Liver (tissue), 9 donors: ENCODE results near the gene PDS5A. TPM values are rescaled to one million over a fixed set of nuclear protein-coding genes. Genes with fewer than 3 reads are reported as not detected.

Experiments used
- DNase-seq: peaks from one replicate; pipeline ENCODE4 v3.0.0-alpha.2; 2017; ENCODE audit warnings: low spot score
- H3K27ac ChIP-seq, 2 donors: one replicate each; pipeline ENCODE4 v1.7.0; 2013; ENCODE audit warnings: inconsistent platforms in 2 of 2, low read length in 2 of 2, control low read depth in 1 of 2, low read depth in 1 of 2, mild to moderate bottlenecking in 1 of 2
- H3K27me3 ChIP-seq, 4 donors: one replicate each; pipeline versions ENCODE4 v1.6.1 to v1.7.0; 2013; ENCODE audit warnings: low read length in 3 of 4, inconsistent platforms in 1 of 4, mild to moderate bottlenecking in 1 of 4, moderate library complexity in 1 of 4; ENCODE audit not compliant: control insufficient read depth in 4 of 4, insufficient read depth in 4 of 4
- H3K36me3 ChIP-seq, 4 donors: one replicate each; pipeline versions ENCODE4 v1.6.1 to v1.7.0; 2013; ENCODE audit warnings: low read length in 3 of 4, mild to moderate bottlenecking in 3 of 4, low read depth in 1 of 4, moderate library complexity in 1 of 4; ENCODE audit not compliant: control insufficient read depth in 4 of 4, insufficient read depth in 3 of 4
- H3K4me1 ChIP-seq, 4 donors: one replicate each; pipeline versions ENCODE4 v1.6.1 to v1.7.0; 2013; ENCODE audit warnings: low read length in 3 of 4, mild to moderate bottlenecking in 3 of 4, moderate library complexity in 1 of 4; ENCODE audit not compliant: control insufficient read depth in 4 of 4, insufficient read depth in 4 of 4
- H3K4me3 ChIP-seq, 3 donors: one replicate each; pipeline versions ENCODE4 v1.6.1 to v1.7.0; 2013; ENCODE audit warnings: low read length in 3 of 3, control low read depth in 1 of 3, low read depth in 1 of 3, mild to moderate bottlenecking in 1 of 3
- H3K9ac ChIP-seq, 2 donors: one replicate each; pipeline ENCODE4 v1.7.0; 2013; ENCODE audit warnings: low read length in 2 of 2, mild to moderate bottlenecking in 2 of 2, moderate library complexity in 2 of 2, control low read depth in 1 of 2, low read depth in 1 of 2
- H3K9me3 ChIP-seq, 4 donors: one replicate each; pipeline versions ENCODE4 v1.6.1 to v1.7.0; 2013; ENCODE audit warnings: low read length in 3 of 4; ENCODE audit not compliant: control insufficient read depth in 4 of 4
- ATF3 ChIP-seq: IDR thresholded peaks from 2 replicates; pipeline ENCODE4 v1.6.1; 2016; ENCODE audit warnings: antibody characterized with exemption
- EGR1 ChIP-seq, 2 donors: IDR thresholded peaks; 2 replicates each; pipeline ENCODE4 v1.6.1; 2016 to 2018; ENCODE audit warnings: antibody characterized with exemption in 2 of 2, low read depth in 2 of 2
- FOXA1 ChIP-seq: IDR thresholded peaks from 2 replicates; pipeline ENCODE4 v1.6.1; 2016; ENCODE audit warnings: antibody characterized with exemption
- FOXA2 ChIP-seq: IDR thresholded peaks from 2 replicates; pipeline ENCODE4 v1.6.1; 2016; ENCODE audit warnings: antibody characterized with exemption
- GABPA ChIP-seq, 2 donors: IDR thresholded peaks in 1 of 2; conservative IDR thresholded peaks in 1 of 2; 2 replicates each; pipeline ENCODE4 v1.6.1; 2016; ENCODE audit warnings: antibody characterized with exemption in 2 of 2, mild to moderate bottlenecking in 1 of 2, moderate library complexity in 1 of 2
- HNF4A ChIP-seq, 2 donors: conservative IDR thresholded peaks; 2 replicates each; pipeline ENCODE4 v1.6.1; 2016; ENCODE audit warnings: antibody characterized with exemption in 2 of 2, mild to moderate bottlenecking in 2 of 2
- HNF4G ChIP-seq: IDR thresholded peaks from 2 replicates; pipeline ENCODE4 v1.6.1; 2016; ENCODE audit warnings: antibody characterized with exemption
- JUND ChIP-seq, 2 donors: IDR thresholded peaks; 2 replicates each; pipeline ENCODE4 v1.6.1; 2016; ENCODE audit warnings: antibody characterized with exemption in 2 of 2
- NR2F2 ChIP-seq: IDR thresholded peaks from 2 replicates; pipeline ENCODE4 v1.6.1; 2016; ENCODE audit warnings: antibody characterized with exemption
- RAD21 ChIP-seq, 2 donors: IDR thresholded peaks; 2 replicates each; pipeline ENCODE4 v1.6.1; 2016; ENCODE audit warnings: antibody characterized with exemption in 2 of 2, mild to moderate bottlenecking in 2 of 2
- REST ChIP-seq: IDR thresholded peaks from 2 replicates; pipeline ENCODE4 v1.6.1; 2016; ENCODE audit warnings: antibody characterized with exemption, mild to moderate bottlenecking
- RXRA ChIP-seq, 2 donors: IDR thresholded peaks; 2 replicates each; pipeline ENCODE4 v1.6.1; 2017 to 2018; ENCODE audit warnings: antibody characterized with exemption in 2 of 2, mild to moderate bottlenecking in 1 of 2
- SP1 ChIP-seq: IDR thresholded peaks from 2 replicates; pipeline ENCODE4 v1.6.1; 2018; ENCODE audit warnings: antibody characterized with exemption, mild to moderate bottlenecking
- TAF1 ChIP-seq: conservative IDR thresholded peaks from 2 replicates; pipeline ENCODE4 v1.6.1; 2016; ENCODE audit warnings: antibody characterized with exemption, mild to moderate bottlenecking
- YY1 ChIP-seq: IDR thresholded peaks from 2 replicates; pipeline ENCODE4 v1.6.1; 2016; ENCODE audit warnings: antibody characterized with exemption, mild to moderate bottlenecking
- ZBTB33 ChIP-seq: IDR thresholded peaks from 2 replicates; pipeline ENCODE4 v1.6.1; 2016; ENCODE audit warnings: antibody characterized with exemption
- WGBS: extraction: QIAGEN DNeasy Blood & Tissue Kit; methylation state at CpG from one replicate; pipeline ENCODE4 v1.1.7; 2013; 5-methylcytosine and 5-hydroxymethylcytosine counted together
- polyA plus RNA-seq, 2 donors: library from polyadenylated mRNA; stranded (reverse) in 1 of 2; unstranded in 1 of 2; fragments of 200-250 nt in 1 of 2; fragments of >200 nt in 1 of 2; fragmentation: Nextera tagmentation in 1 of 2; extraction: Ambion mirVana in 1 of 2; gene quantifications; one replicate each; pipeline versions ENCODE4 v1.2.1 to v1.2.3, GENCODE V29; 2013 to 2015
- total RNA-seq, 2 donors: library from RNA; depleted of rRNA; stranded (reverse); fragments of >200 nt; gene quantifications; one replicate each; pipeline ENCODE4 v1.2.3, GENCODE V29; 2014
- TF ChIP-seq, protein P1 (sequence below): fragments of 150-350 bp; IDR thresholded peaks from 2 replicates; pipeline ENCODE4 v1.5.1; 2017; ENCODE audit warnings: improper control_type of control experiment, low read depth, low read length; ENCODE audit not compliant: missing input control
- TF ChIP-seq, protein P2 (sequence below): IDR thresholded peaks from 2 replicates; pipeline ENCODE4 v1.6.1; 2016; ENCODE audit warnings: antibody characterized with exemption
- donor health status: healthy.
- donor health status: healthy.
- donor health status: healthy.
- donor health status: healthy.
- donor health status: healthy.

The PDS5A gene
- total and polyA plus RNA-seq, 4 donors = 10.6 to 59.6 (median 25.9) TPM

- no peaks in the 10 kb centered on the region for H3K4me1 ChIP-seq
- 98% methylated on average over 3 of the region's 3 CpGs for WGBS
- H3K4me3 ChIP-seq = no peak overlapping the region
- H3K27ac ChIP-seq = no peak overlapping the region
- DNase-seq = no peak
- H3K27me3 ChIP-seq = no peaks in the 10 kb centered on the region
- no peaks in the 10 kb centered on the region for H3K9me3 ChIP-seq
- H3K36me3 ChIP-seq = peaks cover 3 to 45% (median 33%) of the 10 kb centered on the region in 4 donors
- no peak overlapping the region for H3K9ac ChIP-seq
- TF ChIP-seq EGR1 (IDR thresholded peaks at IDR 0.05; ENCODE audit: low read depth in 2 of 2) = no peak
- no peak for TF ChIP-seq HNF4A (conservative IDR thresholded peaks at IDR 0.05)
- TF ChIP-seq GABPA (IDR thresholded peaks at IDR 0.05 in 1 of 2, conservative IDR thresholded peaks at IDR 0.05 in 1 of 2) = no peak
- TF ChIP-seq FOXA1 = no peak
- TF ChIP-seq, protein P1, sequence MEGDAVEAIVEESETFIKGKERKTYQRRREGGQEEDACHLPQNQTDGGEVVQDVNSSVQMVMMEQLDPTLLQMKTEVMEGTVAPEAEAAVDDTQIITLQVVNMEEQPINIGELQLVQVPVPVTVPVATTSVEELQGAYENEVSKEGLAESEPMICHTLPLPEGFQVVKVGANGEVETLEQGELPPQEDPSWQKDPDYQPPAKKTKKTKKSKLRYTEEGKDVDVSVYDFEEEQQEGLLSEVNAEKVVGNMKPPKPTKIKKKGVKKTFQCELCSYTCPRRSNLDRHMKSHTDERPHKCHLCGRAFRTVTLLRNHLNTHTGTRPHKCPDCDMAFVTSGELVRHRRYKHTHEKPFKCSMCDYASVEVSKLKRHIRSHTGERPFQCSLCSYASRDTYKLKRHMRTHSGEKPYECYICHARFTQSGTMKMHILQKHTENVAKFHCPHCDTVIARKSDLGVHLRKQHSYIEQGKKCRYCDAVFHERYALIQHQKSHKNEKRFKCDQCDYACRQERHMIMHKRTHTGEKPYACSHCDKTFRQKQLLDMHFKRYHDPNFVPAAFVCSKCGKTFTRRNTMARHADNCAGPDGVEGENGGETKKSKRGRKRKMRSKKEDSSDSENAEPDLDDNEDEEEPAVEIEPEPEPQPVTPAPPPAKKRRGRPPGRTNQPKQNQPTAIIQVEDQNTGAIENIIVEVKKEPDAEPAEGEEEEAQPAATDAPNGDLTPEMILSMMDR = no peak
- no peak for TF ChIP-seq FOXA2
- TF ChIP-seq TAF1 = no peak
- TF ChIP-seq ZBTB33 = no peak
- TF ChIP-seq JUND (IDR thresholded peaks at IDR 0.05) = no peak
- no peak for TF ChIP-seq SP1
- no peak for TF ChIP-seq RAD21 (IDR thresholded peaks at IDR 0.05)
- TF ChIP-seq REST = no peak
- no peak for TF ChIP-seq NR2F2
- TF ChIP-seq, protein P2, sequence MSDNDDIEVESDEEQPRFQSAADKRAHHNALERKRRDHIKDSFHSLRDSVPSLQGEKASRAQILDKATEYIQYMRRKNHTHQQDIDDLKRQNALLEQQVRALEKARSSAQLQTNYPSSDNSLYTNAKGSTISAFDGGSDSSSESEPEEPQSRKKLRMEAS = no peak
- no peak for TF ChIP-seq YY1
- TF ChIP-seq ATF3 = no peak
- TF ChIP-seq HNF4G = no peak
- no peak for TF ChIP-seq RXRA (IDR thresholded peaks at IDR 0.05)
These were observed 112.4 kb downstream of the PDS5A start for GRCh38 chr4:39865280-39865679.
